NK-92 treated with Interleukin-12 subunit alpha and Interleukin-12 subunit beta, amount 100 ng/mL, for 24 hours (cell line): ENCODE measurements around the gene LAMB2.

ENCODE experiments used
- DNase-seq: peaks from one replicate; lab custom pipeline; 2025; lab: John Stamatoyannopoulos, UW

LAMB2 gene

GRCh38 chr3:49161197-49161596 lies 28.3 kb upstream of the LAMB2 start:
- DNase-seq = no peak

- no peak for DNase-seq
Observed at GRCh38 chr3:49158792-49159191, 25.9 kb upstream of the LAMB2 start.

- DNase-seq = peak; percentile 16
Observed at GRCh38 chr3:49158103-49158709, 25.4 kb upstream of the LAMB2 start.

- DNase-seq = no peak
Observed at GRCh38 chr3:49157289-49157688, 24.4 kb upstream of the LAMB2 start.

- DNase-seq = no peak
Observed at GRCh38 chr3:49153349-49153912, 20.6 kb upstream of the LAMB2 start.

- no peak for DNase-seq
Observed at GRCh38 chr3:49151610-49152009, 18.8 kb upstream of the LAMB2 start.

- no peak for DNase-seq
Observed at GRCh38 chr3:49148159-49148558, 15.3 kb upstream of the LAMB2 start.

- no peak for DNase-seq
Observed at GRCh38 chr3:49140080-49140479, 7.2 kb upstream of the LAMB2 start.

GRCh38 chr3:49135499-49135898 lies 2.6 kb upstream of the LAMB2 start:
- DNase-seq = no peak

GRCh38 chr3:49134471-49135265 lies 1.8 kb upstream of the LAMB2 start:
- DNase-seq = no peak

GRCh38 chr3:49133226-49133951 lies 539 bp upstream of the LAMB2 start:
- no peak for DNase-seq

GRCh38 chr3:49132073-49132436 lies 795 bp downstream of the LAMB2 start:
- no peak for DNase-seq

GRCh38 chr3:49131576-49131975 lies 1.3 kb downstream of the LAMB2 start:
- DNase-seq = no peak

- no peak for DNase-seq
Observed at GRCh38 chr3:49131040-49131439, 1.8 kb downstream of the LAMB2 start.

- DNase-seq = no peak
Observed at GRCh38 chr3:49124991-49125670, 7.7 kb downstream of the LAMB2 start.

- DNase-seq = no peak
Observed at GRCh38 chr3:49124203-49124602, 8.6 kb downstream of the LAMB2 start.

- no peak for DNase-seq
Observed at GRCh38 chr3:49123687-49124086, 9.2 kb downstream of the LAMB2 start.

GRCh38 chr3:49122886-49123545 lies 9.8 kb downstream of the LAMB2 start:
- no peak for DNase-seq

- no peak for DNase-seq
Observed at GRCh38 chr3:49122451-49122850, 10.4 kb downstream of the LAMB2 start.

GRCh38 chr3:49122022-49122421 lies 10.8 kb downstream of the LAMB2 start:
- no peak for DNase-seq

GRCh38 chr3:49121132-49121736 lies 11.6 kb downstream of the LAMB2 start:
- no peak for DNase-seq
